Osteocyte (in vitro differentiated cells): ENCODE data around the gene ANKS1B. TPM values are rescaled to one million over a fixed set of nuclear protein-coding genes. Genes with fewer than 3 reads are reported as not detected.

Experiments used
- DNase-seq: peaks from one replicate; pipeline ENCODE4 v3.0.0; 2021; ENCODE audit warnings: mixed read lengths; ENCODE audit not compliant: unreplicated experiment; ENCODE audit errors: extremely low spot score
- H3K27ac Mint-ChIP-seq: one replicate; pipeline ENCODE4 v1.8.0; 2021; ENCODE audit warnings: mild to moderate bottlenecking, mixed read lengths; ENCODE audit not compliant: unreplicated experiment
- H3K27me3 Mint-ChIP-seq: one replicate; pipeline ENCODE4 v1.8.0; 2021; ENCODE audit warnings: mixed read lengths; ENCODE audit not compliant: unreplicated experiment
- H3K36me3 Mint-ChIP-seq: one replicate; pipeline ENCODE4 v1.8.0; 2021; ENCODE audit warnings: mixed read lengths; ENCODE audit not compliant: unreplicated experiment
- H3K4me1 Mint-ChIP-seq: one replicate; pipeline ENCODE4 v1.8.0; 2021; ENCODE audit warnings: mixed read lengths; ENCODE audit not compliant: unreplicated experiment
- H3K4me3 Mint-ChIP-seq: one replicate; pipeline ENCODE4 v1.8.0; 2021; ENCODE audit warnings: mild to moderate bottlenecking, moderate library complexity, mixed read lengths; ENCODE audit not compliant: unreplicated experiment
- H3K9me3 Mint-ChIP-seq: one replicate; pipeline ENCODE4 v1.8.0; 2021; ENCODE audit warnings: mixed read lengths; ENCODE audit not compliant: unreplicated experiment
- CTCF ChIP-seq: fragments of 200-600 bp; sonication (generic); IDR thresholded peaks from 2 replicates; pipeline ENCODE4 v1.5.0; 2021; ENCODE audit warnings: antibody characterized with exemption, mild to moderate bottlenecking, moderate library complexity
- total RNA-seq: library from RNA; stranded (reverse); gene quantifications from 2 replicates; pipeline ENCODE4 v1.2.1, GENCODE V29; 2021

Gene ANKS1B
- total RNA-seq, 1 donor from 2014 or later: 0.70 TPM

- Mint-ChIP-seq H3K27me3 (no peaks in the 10 kb centered on the region), H3K4me1 (no peaks in the 10 kb centered on the region), H3K36me3 (no peaks in the 10 kb centered on the region), H3K9me3 (no peaks in the 10 kb centered on the region), H3K27ac (no peak overlapping the region), H3K4me3 (no peak overlapping the region)
- TF ChIP-seq CTCF: no peak
- DNase-seq: no peak
These were observed 610.7 kb downstream of the ANKS1B start for GRCh38 chr12:99374023-99374422.

- Mint-ChIP-seq H3K27ac (no peak overlapping the region), H3K9me3 (no peaks in the 10 kb centered on the region)
- no peak for DNase-seq
These were observed 612.3 kb downstream of the ANKS1B start for GRCh38 chr12:99372257-99372920.

GRCh38 chr12:99370421-99371138, 614.2 kb downstream of the ANKS1B start:
- H3K4me1 Mint-ChIP-seq: no peaks in the 10 kb centered on the region
- H3K27ac Mint-ChIP-seq: no peak overlapping the region
- H3K36me3 Mint-ChIP-seq: no peaks in the 10 kb centered on the region
- no peaks in the 10 kb centered on the region for H3K27me3 Mint-ChIP-seq
- no peak for TF ChIP-seq CTCF
- H3K4me3 Mint-ChIP-seq: no peak overlapping the region
- no peak for DNase-seq
- H3K9me3 Mint-ChIP-seq: no peaks in the 10 kb centered on the region

More at GRCh38 chr12:99372257-99372920, 612.3 kb downstream of the ANKS1B start:
- no peaks in the 10 kb centered on the region for H3K27me3 Mint-ChIP-seq
- no peak for TF ChIP-seq CTCF
- no peak overlapping the region for H3K4me3 Mint-ChIP-seq
- H3K4me1 Mint-ChIP-seq: no peaks in the 10 kb centered on the region
- H3K36me3 Mint-ChIP-seq: no peaks in the 10 kb centered on the region

- H3K4me1 Mint-ChIP-seq: no peaks in the 10 kb centered on the region
- H3K9me3 Mint-ChIP-seq: no peaks in the 10 kb centered on the region
- no peak overlapping the region for H3K27ac Mint-ChIP-seq
- H3K4me3 Mint-ChIP-seq: no peak overlapping the region
- no peaks in the 10 kb centered on the region for H3K27me3 Mint-ChIP-seq
- H3K36me3 Mint-ChIP-seq: no peaks in the 10 kb centered on the region
- DNase-seq: no peak
- TF ChIP-seq CTCF: no peak
These were observed 617.6 kb downstream of the ANKS1B start for GRCh38 chr12:99367181-99367580.

GRCh38 chr12:99352269-99352668, 632.5 kb downstream of the ANKS1B start:
- Mint-ChIP-seq H3K27ac (no peak overlapping the region), H3K4me1 (no peaks in the 10 kb centered on the region), H3K9me3 (no peaks in the 10 kb centered on the region), H3K27me3 (no peaks in the 10 kb centered on the region), H3K4me3 (no peak overlapping the region), H3K36me3 (no peaks in the 10 kb centered on the region)
- no peak for TF ChIP-seq CTCF
- no peak for DNase-seq
